AG09309 (cell line): ENCODE measurements around the gene DBP.
A peak's percentile ranks its signal among the peaks of the same experiment; 100 is the strongest.

Experiments used
- DNase-seq: peaks from one replicate; pipeline ENCODE4 v3.0.0-alpha.2; 2010; ENCODE audit warnings: low read depth
- H3K4me3 ChIP-seq: 2 replicates; pipeline ENCODE4 v1.5.1; 2011; ENCODE audit warnings: mild to moderate bottlenecking, low read depth, low read length, moderate library complexity; ENCODE audit not compliant: control insufficient read depth
- TF ChIP-seq, protein P1 (sequence below): IDR thresholded peaks from 2 replicates; pipeline ENCODE4 v1.5.1; 2011; ENCODE audit warnings: mild to moderate bottlenecking, low read depth, low read length, inconsistent platforms; ENCODE audit not compliant: insufficient read depth, control insufficient read depth; ENCODE audit errors: missing control alignments

The DBP gene

DNA sequence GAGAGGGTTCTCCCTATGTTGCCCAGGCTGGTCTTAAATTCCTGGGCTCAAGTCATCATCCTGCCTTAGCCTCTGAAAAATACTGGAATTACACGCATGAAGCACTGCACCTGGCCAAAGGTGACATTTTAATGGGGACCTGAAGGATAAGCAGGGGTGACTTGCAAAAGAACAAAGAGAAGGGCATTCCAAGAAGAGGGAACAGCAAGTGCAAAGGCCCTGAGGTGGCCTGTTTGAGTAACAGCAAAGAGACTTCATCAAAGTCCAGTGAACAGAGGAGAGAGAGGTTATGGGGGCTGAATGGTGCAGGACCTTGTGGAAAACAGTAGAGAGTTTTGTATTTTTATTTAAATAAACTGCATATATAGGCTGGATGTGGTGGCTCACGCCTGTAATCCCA is 4.7 kb upstream of the DBP start:
- DNase-seq = no peak

DNA sequence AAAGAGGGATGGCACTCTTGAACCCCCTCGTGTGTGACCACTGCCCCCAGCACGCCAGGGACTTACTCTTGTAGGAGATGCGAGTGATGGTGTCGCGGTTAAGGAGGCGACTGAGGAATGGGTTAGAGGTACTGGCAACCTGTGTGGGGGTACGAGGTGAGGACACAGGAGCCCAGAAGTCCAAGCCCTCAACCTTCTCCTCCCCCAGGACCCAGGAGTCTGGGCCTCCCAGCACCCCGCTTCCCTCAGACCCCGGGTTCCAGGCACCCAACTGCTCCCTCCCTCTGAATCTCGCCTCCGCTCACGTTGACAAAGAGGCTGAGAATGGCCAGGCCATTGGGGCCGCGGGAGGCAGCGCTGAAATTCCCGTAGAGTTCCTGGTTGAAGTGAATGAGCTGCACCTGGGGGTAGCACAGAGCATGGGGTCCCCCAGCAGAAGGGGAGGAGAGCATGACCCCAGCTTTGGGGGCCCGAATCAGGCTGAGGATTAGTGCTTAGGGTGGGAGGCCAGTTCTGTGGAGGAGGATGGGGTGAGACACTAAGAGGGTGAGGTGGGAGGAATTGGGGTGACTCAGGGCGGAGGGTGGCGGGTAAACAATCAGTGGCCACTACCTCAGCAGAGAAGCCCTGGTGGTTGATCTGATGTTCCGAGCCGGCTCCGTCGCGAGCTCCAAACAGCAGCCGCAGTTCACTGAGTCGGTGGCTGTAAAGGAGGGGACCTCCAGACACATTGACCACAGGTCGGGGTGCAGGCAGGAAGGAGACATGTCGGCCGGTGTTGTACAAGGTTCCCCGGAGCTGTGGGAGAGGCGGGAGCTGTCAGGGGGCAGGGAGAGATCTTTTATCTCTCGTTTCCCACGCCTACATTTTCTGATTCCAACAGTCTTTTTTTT is 2.5 kb upstream of the DBP start:
- no peak for DNase-seq
- TF ChIP-seq, protein P1, sequence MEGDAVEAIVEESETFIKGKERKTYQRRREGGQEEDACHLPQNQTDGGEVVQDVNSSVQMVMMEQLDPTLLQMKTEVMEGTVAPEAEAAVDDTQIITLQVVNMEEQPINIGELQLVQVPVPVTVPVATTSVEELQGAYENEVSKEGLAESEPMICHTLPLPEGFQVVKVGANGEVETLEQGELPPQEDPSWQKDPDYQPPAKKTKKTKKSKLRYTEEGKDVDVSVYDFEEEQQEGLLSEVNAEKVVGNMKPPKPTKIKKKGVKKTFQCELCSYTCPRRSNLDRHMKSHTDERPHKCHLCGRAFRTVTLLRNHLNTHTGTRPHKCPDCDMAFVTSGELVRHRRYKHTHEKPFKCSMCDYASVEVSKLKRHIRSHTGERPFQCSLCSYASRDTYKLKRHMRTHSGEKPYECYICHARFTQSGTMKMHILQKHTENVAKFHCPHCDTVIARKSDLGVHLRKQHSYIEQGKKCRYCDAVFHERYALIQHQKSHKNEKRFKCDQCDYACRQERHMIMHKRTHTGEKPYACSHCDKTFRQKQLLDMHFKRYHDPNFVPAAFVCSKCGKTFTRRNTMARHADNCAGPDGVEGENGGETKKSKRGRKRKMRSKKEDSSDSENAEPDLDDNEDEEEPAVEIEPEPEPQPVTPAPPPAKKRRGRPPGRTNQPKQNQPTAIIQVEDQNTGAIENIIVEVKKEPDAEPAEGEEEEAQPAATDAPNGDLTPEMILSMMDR = no peak
- no peak overlapping the region for H3K4me3 ChIP-seq

More for the DNA sequence above, 4.7 kb upstream of the DBP start:
- no peak overlapping the region for H3K4me3 ChIP-seq
- TF ChIP-seq, protein P1 = no peak

GRCh38 chr19:48638831-48639381 is 1.7 kb upstream of the DBP start:
- H3K4me3 ChIP-seq = no peak overlapping the region
- TF ChIP-seq, protein P1 = no peak
- DNase-seq = no peak

- TF ChIP-seq, protein P1 = no peak
- peak overlapping the region; percentile 63 for H3K4me3 ChIP-seq
- peak; percentile 94 for DNase-seq
Measured at GRCh38 chr19:48637948-48638830, 1.0 kb upstream of the DBP start.

- peak overlapping the region; percentile 63 for H3K4me3 ChIP-seq
- TF ChIP-seq, protein P1 = no peak
- DNase-seq = peak; percentile 97
Measured at GRCh38 chr19:48637449-48637947, 319 bp upstream of the DBP start.
